OCI-LY3 (cell line): ENCODE data around the gene GEN1.

ENCODE experiments used
- EZH2phosphoT487 ChIP-seq: fragments of 200-600 bp; shearing (Covaris generic); IDR thresholded peaks from 2 replicates; pipeline ENCODE4 v1.6.1; 2018; ENCODE audit warnings: antibody characterized with exemption, mixed run types, low read depth
- TF ChIP-seq, protein P1 (sequence below): fragments of 200-600, 300-600 bp; sonication (generic); IDR thresholded peaks from 2 replicates; pipeline ENCODE4 v1.5.1; 2014; ENCODE audit warnings: antibody characterized with exemption, low read length, low read depth

DNA sequence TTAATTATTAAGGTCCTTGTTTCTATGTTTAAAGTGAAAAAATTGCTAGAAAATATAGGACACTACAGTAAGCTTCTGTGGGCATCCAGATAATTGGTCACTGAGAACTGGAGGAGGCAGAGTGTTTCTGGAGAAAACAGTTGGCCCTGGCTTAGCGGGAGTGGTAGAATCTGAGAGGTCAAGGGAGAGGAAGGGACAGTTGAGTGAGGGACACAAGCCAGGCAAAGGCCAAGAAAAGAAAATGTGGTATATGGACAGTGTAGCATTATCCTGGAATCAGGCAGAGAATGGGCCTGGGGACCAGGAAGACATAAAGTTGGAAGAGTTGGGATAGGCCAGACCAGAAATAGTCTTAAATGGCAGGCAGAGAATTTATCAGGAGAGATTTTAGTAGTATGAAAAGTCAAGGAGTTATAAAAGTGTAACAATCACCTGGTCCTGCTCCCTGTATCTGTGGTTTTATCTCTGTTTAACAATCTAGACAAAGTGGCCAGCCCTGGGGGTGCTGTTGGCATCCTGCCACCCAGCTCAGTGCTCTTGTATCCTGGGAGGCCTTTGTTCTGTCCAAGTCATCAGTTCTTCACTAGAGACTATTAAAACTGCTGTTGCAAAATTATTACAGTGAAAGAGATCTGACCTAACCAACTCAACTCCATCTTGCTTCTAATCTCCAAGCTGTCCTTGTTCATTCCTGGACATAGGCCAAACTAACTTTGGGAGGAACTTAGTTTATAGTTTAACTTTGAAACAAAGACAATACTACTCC lies 46.9 kb downstream of the GEN1 start:
- TF ChIP-seq, protein P1, sequence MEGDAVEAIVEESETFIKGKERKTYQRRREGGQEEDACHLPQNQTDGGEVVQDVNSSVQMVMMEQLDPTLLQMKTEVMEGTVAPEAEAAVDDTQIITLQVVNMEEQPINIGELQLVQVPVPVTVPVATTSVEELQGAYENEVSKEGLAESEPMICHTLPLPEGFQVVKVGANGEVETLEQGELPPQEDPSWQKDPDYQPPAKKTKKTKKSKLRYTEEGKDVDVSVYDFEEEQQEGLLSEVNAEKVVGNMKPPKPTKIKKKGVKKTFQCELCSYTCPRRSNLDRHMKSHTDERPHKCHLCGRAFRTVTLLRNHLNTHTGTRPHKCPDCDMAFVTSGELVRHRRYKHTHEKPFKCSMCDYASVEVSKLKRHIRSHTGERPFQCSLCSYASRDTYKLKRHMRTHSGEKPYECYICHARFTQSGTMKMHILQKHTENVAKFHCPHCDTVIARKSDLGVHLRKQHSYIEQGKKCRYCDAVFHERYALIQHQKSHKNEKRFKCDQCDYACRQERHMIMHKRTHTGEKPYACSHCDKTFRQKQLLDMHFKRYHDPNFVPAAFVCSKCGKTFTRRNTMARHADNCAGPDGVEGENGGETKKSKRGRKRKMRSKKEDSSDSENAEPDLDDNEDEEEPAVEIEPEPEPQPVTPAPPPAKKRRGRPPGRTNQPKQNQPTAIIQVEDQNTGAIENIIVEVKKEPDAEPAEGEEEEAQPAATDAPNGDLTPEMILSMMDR = no peak
- TF ChIP-seq EZH2phosphoT487 = no peak
